ENCODE results near the gene COL8A1. TPM values are rescaled to one million over a fixed set of nuclear protein-coding genes. Genes with fewer than 3 reads are reported as not detected.

Gene COL8A1
- total RNA-seq, 1 donor from 2014 or later: 123 TPM

- FAIRE-seq (no peak), DNase-seq (ENCODE audit: low read depth) (no peak)
- H3K4me1 ChIP-seq (ENCODE audit: insufficient read depth, low read length): peaks cover 11% of the 10 kb centered on the region
- no peaks in the 10 kb centered on the region for H3K27me3 Mint-ChIP-seq (ENCODE audit: low read depth, unreplicated experiment)
- no peak overlapping the region for H3K4me3 Mint-ChIP-seq (ENCODE audit: unreplicated experiment)
- no peak overlapping the region for H3K27ac Mint-ChIP-seq (ENCODE audit: unreplicated experiment)
- H3K27me3 ChIP-seq (ENCODE audit: insufficient read depth, low read length): no peaks in the 10 kb centered on the region
- peaks cover 7% of the 10 kb centered on the region for H3K36me3 ChIP-seq (ENCODE audit: insufficient read depth, low read length)
- no peaks in the 10 kb centered on the region for H3K9me3 ChIP-seq (ENCODE audit: insufficient read depth, low read depth, low read length)
- H3K79me2 ChIP-seq (ENCODE audit: insufficient read depth, low read length): peaks cover 52% of the 10 kb centered on the region
- H3K4me2 ChIP-seq (ENCODE audit: low read length): no peak overlapping the region
- H3K27ac ChIP-seq (ENCODE audit: low read depth, low read length): no peak overlapping the region
- no peak overlapping the region for H3K4me3 ChIP-seq (ENCODE audit: insufficient read depth, low read depth, low read length)
- TF ChIP-seq CTCF (IDR thresholded peaks at IDR 0.05; ENCODE audit: insufficient read depth, low read depth, low read length): no peak
- TF ChIP-seq EZH2 (IDR thresholded peaks at IDR 0.05; ENCODE audit: insufficient read depth, low read length): no peak
- peaks cover 12% of the 10 kb centered on the region for H3K36me3 Mint-ChIP-seq (ENCODE audit: low read depth, unreplicated experiment)
- H3K9me3 Mint-ChIP-seq (ENCODE audit: unreplicated experiment): peaks cover 2% of the 10 kb centered on the region
- H2AFZ ChIP-seq (ENCODE audit: low read depth, low read length): no peak overlapping the region
- no peak overlapping the region for H3K9ac ChIP-seq (ENCODE audit: low read length)
- H3K4me1 Mint-ChIP-seq (ENCODE audit: low read depth, unreplicated experiment): peaks cover 30% of the 10 kb centered on the region
- H4K20me1 ChIP-seq (ENCODE audit: insufficient read depth, low read length): no peaks in the 10 kb centered on the region
These were observed 43.1 kb downstream of the COL8A1 start for GRCh38 chr3:99681512-99681911.

DNA sequence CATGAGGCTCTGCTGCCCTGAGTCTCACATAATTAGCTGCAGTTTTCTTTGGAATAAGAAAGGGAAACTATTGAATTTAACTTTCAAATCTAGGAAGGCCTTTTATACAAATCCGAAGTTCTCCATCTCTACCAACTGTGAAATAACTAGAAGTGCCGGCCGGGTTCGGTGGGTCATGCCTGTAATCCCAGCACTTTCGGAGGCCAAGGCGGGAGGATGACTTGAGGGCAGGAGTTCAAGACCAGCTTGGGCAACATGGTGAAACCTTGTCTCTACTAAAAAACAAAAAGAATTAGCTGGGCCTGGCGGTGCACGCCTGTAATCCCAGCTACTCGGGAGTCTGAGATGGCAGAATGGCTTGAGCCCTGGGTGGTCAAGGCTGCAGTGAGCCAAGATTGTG lies 43.6 kb downstream of the COL8A1 start:
- Histone ChIP-seq H3K9me3 (ENCODE audit: insufficient read depth, low read depth, low read length) (no peaks in the 10 kb centered on the region), H3K36me3 (ENCODE audit: insufficient read depth, low read length) (peaks cover 8% of the 10 kb centered on the region), H2AFZ (ENCODE audit: low read depth, low read length) (no peak overlapping the region), H3K4me2 (ENCODE audit: low read length) (no peak overlapping the region), H3K27ac (ENCODE audit: low read depth, low read length) (no peak overlapping the region), H3K27me3 (ENCODE audit: insufficient read depth, low read length) (no peaks in the 10 kb centered on the region), H4K20me1 (ENCODE audit: insufficient read depth, low read length) (no peaks in the 10 kb centered on the region), H3K79me2 (ENCODE audit: insufficient read depth, low read length) (peaks cover 56% of the 10 kb centered on the region), H3K4me3 (ENCODE audit: insufficient read depth, low read depth, low read length) (no peak overlapping the region), H3K4me1 (ENCODE audit: insufficient read depth, low read length) (peaks cover 11% of the 10 kb centered on the region), H3K9ac (ENCODE audit: low read length) (no peak overlapping the region)
- no peak overlapping the region for H3K27ac Mint-ChIP-seq (ENCODE audit: unreplicated experiment)
- FAIRE-seq (no peak), DNase-seq (ENCODE audit: low read depth) (no peak)
- TF ChIP-seq EZH2 (IDR thresholded peaks at IDR 0.05; ENCODE audit: insufficient read depth, low read length) (no peak), CTCF (IDR thresholded peaks at IDR 0.05; ENCODE audit: insufficient read depth, low read depth, low read length) (no peak)
- no peak overlapping the region for H3K4me3 Mint-ChIP-seq (ENCODE audit: unreplicated experiment)
- H3K36me3 Mint-ChIP-seq (ENCODE audit: low read depth, unreplicated experiment): peaks cover 12% of the 10 kb centered on the region
- H3K4me1 Mint-ChIP-seq (ENCODE audit: low read depth, unreplicated experiment): peaks cover 30% of the 10 kb centered on the region
- H3K9me3 Mint-ChIP-seq (ENCODE audit: unreplicated experiment): peaks cover 2% of the 10 kb centered on the region
- H3K27me3 Mint-ChIP-seq (ENCODE audit: low read depth, unreplicated experiment): no peaks in the 10 kb centered on the region

GRCh38 chr3:99683465-99683864 lies 45.1 kb downstream of the COL8A1 start:
- Histone ChIP-seq H4K20me1 (ENCODE audit: insufficient read depth, low read length) (no peaks in the 10 kb centered on the region), H3K36me3 (ENCODE audit: insufficient read depth, low read length) (peaks cover 12% of the 10 kb centered on the region), H2AFZ (ENCODE audit: low read depth, low read length) (no peak overlapping the region), H3K4me3 (ENCODE audit: insufficient read depth, low read depth, low read length) (no peak overlapping the region), H3K79me2 (ENCODE audit: insufficient read depth, low read length) (peaks cover 68% of the 10 kb centered on the region), H3K27me3 (ENCODE audit: insufficient read depth, low read length) (no peaks in the 10 kb centered on the region), H3K9ac (ENCODE audit: low read length) (no peak overlapping the region), H3K4me1 (ENCODE audit: insufficient read depth, low read length) (peaks cover under 1% of the 10 kb centered on the region), H3K27ac (ENCODE audit: low read depth, low read length) (no peak overlapping the region), H3K4me2 (ENCODE audit: low read length) (no peak overlapping the region), H3K9me3 (ENCODE audit: insufficient read depth, low read depth, low read length) (no peaks in the 10 kb centered on the region)
- TF ChIP-seq CTCF (IDR thresholded peaks at IDR 0.05; ENCODE audit: insufficient read depth, low read depth, low read length): no peak
- no peak for TF ChIP-seq EZH2 (IDR thresholded peaks at IDR 0.05; ENCODE audit: insufficient read depth, low read length)
- DNase-seq (ENCODE audit: low read depth): peak; percentile 74
- H3K9me3 Mint-ChIP-seq (ENCODE audit: unreplicated experiment): peaks cover 2% of the 10 kb centered on the region
- H3K4me3 Mint-ChIP-seq (ENCODE audit: unreplicated experiment): no peak overlapping the region
- H3K27ac Mint-ChIP-seq (ENCODE audit: unreplicated experiment): no peak overlapping the region
- H3K27me3 Mint-ChIP-seq (ENCODE audit: low read depth, unreplicated experiment): no peaks in the 10 kb centered on the region
- peaks cover 12% of the 10 kb centered on the region for H3K36me3 Mint-ChIP-seq (ENCODE audit: low read depth, unreplicated experiment)
- FAIRE-seq: no peak
- peaks cover 20% of the 10 kb centered on the region for H3K4me1 Mint-ChIP-seq (ENCODE audit: low read depth, unreplicated experiment)
